Bronchial epithelial cell (primary cell): ENCODE data around the gene MSH3. TPM values are rescaled to one million over a fixed set of nuclear protein-coding genes. Genes with fewer than 3 reads are reported as not detected.

ENCODE experiments used
- DNase-seq: peaks from one replicate; pipeline ENCODE4 v3.0.0-alpha.2; 2010; ENCODE audit warnings: low read depth
- FAIRE-seq: peaks from 2 replicates; lab custom pipeline; 2011; peaks lifted over from hg19 to GRCh38; lab: Jason Lieb, UNC
- H3K27me3 ChIP-seq: 2 replicates; pipeline ENCODE4 v1.5.1; 2011; ENCODE audit warnings: low read length; ENCODE audit not compliant: control insufficient read depth, insufficient read depth
- H3K36me3 ChIP-seq: 2 replicates; pipeline ENCODE4 v1.5.1; 2011; ENCODE audit warnings: low read length; ENCODE audit not compliant: control insufficient read depth, insufficient read depth
- H3K4me3 ChIP-seq: 2 replicates; pipeline ENCODE4 v1.5.1; 2011; ENCODE audit warnings: mild to moderate bottlenecking, low read depth, low read length, control low read depth
- total RNA-seq: library from RNA; depleted of rRNA; stranded (reverse); fragments of >200 nt; gene quantifications from 2 replicates; pipeline ENCODE4 v1.2.1, GENCODE V29; 2014
- TF ChIP-seq, protein P1 (sequence below): IDR thresholded peaks from 2 replicates; pipeline ENCODE4 v1.5.1; 2011; ENCODE audit warnings: mild to moderate bottlenecking, moderate library complexity, low read length, control low read depth, inconsistent platforms; ENCODE audit not compliant: insufficient read depth, severe bottlenecking

The MSH3 gene
- total RNA-seq, 1 donor from 2014 or later, result 11.8 TPM

DNA sequence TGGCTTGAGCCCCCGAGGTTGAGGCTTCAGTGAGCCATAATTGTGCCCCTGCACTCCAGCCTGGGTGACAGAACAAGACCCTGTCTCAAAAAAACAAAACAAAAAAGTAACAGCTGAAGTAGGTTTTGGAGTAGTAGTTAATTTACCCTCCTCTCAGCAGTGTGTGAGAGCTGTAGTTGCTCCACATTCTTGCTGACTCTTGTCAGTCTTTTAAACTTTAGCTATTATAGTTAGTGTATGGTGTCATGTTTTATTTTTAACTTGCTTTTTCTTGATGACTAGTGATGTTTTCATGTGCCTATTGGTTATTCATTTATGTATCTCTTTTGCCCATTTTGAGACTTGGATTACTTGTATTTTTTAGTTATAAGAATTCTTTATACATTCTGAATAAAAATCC, 53.2 kb downstream of the MSH3 start:
- FAIRE-seq (no peak), DNase-seq (no peak)
- TF ChIP-seq, protein P1, sequence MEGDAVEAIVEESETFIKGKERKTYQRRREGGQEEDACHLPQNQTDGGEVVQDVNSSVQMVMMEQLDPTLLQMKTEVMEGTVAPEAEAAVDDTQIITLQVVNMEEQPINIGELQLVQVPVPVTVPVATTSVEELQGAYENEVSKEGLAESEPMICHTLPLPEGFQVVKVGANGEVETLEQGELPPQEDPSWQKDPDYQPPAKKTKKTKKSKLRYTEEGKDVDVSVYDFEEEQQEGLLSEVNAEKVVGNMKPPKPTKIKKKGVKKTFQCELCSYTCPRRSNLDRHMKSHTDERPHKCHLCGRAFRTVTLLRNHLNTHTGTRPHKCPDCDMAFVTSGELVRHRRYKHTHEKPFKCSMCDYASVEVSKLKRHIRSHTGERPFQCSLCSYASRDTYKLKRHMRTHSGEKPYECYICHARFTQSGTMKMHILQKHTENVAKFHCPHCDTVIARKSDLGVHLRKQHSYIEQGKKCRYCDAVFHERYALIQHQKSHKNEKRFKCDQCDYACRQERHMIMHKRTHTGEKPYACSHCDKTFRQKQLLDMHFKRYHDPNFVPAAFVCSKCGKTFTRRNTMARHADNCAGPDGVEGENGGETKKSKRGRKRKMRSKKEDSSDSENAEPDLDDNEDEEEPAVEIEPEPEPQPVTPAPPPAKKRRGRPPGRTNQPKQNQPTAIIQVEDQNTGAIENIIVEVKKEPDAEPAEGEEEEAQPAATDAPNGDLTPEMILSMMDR, result no peak
- Histone ChIP-seq H3K36me3 (no peaks in the 10 kb centered on the region), H3K4me3 (no peak overlapping the region), H3K27me3 (no peaks in the 10 kb centered on the region)

DNA sequence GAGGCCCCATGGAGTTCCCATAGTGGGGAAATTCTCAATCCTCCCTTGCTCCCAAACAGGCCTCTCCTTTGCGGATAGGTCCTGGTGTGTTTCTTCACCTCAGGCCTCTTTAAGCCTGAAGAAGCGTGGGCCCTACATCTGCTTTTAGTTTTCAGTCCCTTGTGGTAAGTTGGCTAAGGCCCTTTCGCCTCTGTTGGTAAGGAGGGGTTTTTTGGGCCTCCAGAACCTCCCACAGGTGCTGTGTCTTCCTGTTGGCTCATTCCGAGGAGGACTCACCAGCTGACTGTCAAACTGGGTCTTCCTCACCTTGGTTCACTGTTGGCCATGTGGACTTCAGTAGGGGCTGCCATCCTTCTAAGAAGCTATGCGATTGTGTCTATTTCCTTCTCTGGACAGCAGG, 56.8 kb downstream of the MSH3 start:
- FAIRE-seq (peak; percentile 18), DNase-seq (no peak)
- Histone ChIP-seq H3K36me3 (no peaks in the 10 kb centered on the region), H3K4me3 (no peak overlapping the region), H3K27me3 (no peaks in the 10 kb centered on the region)
- TF ChIP-seq, protein P1, result no peak

DNA sequence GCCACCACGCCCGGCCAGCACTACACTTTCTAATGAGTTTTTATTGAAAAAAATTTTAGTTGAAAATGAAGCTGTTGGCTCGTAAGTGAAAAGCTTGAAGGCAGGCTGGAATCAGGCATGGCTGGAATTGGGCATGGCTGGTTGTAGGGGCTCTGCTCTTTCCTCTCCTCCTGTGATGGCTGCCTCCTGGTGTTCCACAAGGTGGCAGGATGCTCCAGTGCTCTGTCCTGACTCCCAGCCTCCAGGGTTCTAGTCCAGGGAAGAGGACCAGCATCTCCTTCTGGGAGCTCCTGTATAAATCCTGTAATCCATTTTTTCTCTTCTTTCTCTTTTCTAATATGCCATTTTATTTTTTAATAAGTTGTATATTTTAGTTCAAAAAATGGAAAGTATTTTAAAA, 57.5 kb downstream of the MSH3 start:
- no peaks in the 10 kb centered on the region for H3K36me3 ChIP-seq
- FAIRE-seq, result no peak
- no peaks in the 10 kb centered on the region for H3K27me3 ChIP-seq
- TF ChIP-seq, protein P1, result peak; percentile 61
- peak; percentile 10 for DNase-seq
- H3K4me3 ChIP-seq, result no peak overlapping the region

- Histone ChIP-seq H3K36me3 (no peaks in the 10 kb centered on the region), H3K4me3 (no peak overlapping the region), H3K27me3 (no peaks in the 10 kb centered on the region)
- TF ChIP-seq, protein P1, result no peak
- FAIRE-seq (no peak), DNase-seq (no peak)
Measured at GRCh38 chr5:80712919-80713318, 58.5 kb downstream of the MSH3 start.

- FAIRE-seq, result no peak
- no peak overlapping the region for H3K4me3 ChIP-seq
- no peaks in the 10 kb centered on the region for H3K27me3 ChIP-seq
- TF ChIP-seq, protein P1, result no peak
- H3K36me3 ChIP-seq, result no peaks in the 10 kb centered on the region
- peak; percentile 29 for DNase-seq
Measured at GRCh38 chr5:80713631-80714030, 59.2 kb downstream of the MSH3 start.

GRCh38 chr5:80714570-80715298, 60.3 kb downstream of the MSH3 start:
- H3K36me3 ChIP-seq, result no peaks in the 10 kb centered on the region
- DNase-seq (peak; percentile 24), FAIRE-seq (no peak)
- no peak overlapping the region for H3K4me3 ChIP-seq
- no peaks in the 10 kb centered on the region for H3K27me3 ChIP-seq
- TF ChIP-seq, protein P1, result no peak
